ENCODE measurements around the gene UNC5C. TPM values are rescaled to one million over a fixed set of nuclear protein-coding genes. Genes with fewer than 3 reads are reported as not detected.

Gene UNC5C
- total and polyA plus RNA-seq, 10 of the 15 experiments (the other 5 are each of a cell fraction or from before 2014, with no cell fraction given), result 0.02 to 2.0 (median 0.15) TPM; not detected in 1

DNA sequence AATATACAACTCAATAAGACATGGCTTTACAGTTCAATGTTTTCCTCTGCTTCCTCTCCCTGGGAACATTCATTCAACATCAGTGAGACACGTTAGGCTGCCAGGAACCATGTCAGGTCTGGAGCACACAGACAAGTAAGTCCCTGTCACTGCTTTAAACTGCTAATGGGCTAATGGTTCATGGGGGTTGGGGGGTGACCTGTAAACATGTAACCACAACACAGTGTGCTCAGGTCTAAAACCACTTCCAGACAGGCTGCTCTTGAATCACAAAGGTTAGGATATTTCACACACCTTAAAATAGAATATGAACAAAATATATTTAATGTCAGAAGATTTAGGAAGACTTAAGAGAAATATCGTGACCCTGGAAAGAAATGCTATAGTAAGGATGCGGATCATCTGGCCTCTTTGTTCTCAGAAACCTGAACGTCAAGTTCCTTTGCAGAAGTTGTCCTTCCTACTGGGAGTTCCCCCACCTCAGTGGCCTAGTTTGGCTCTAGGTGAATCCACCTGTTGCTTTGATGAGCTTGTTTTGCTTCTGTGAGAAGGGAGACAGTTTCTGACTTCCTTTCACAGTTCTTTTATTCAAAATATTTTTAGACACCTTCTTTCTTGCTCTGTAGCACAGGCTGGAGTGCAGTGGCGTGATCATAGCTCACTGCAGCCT, 359.9 kb downstream of the UNC5C start:
- H3K4me1 ChIP-seq (ENCODE audit: control insufficient read depth, insufficient read depth, low read length), result no peaks in the 10 kb centered on the region
- ChIA-PET POLR2A (no interaction called here), CTCF (no interaction called here), RAD21 (ENCODE audit: unreplicated experiment) (no interaction called here), SMC1A (ENCODE audit: uncharacterized antibody, unreplicated experiment) (no interaction called here)
- H3K9me3 ChIP-seq (replicated peaks; ENCODE audit: control insufficient read depth, insufficient read depth, low read length), result no peaks in the 10 kb centered on the region
- in situ Hi-C loops (cut with MboI), result no loop called here
- TF ChIP-seq, protein P1, sequence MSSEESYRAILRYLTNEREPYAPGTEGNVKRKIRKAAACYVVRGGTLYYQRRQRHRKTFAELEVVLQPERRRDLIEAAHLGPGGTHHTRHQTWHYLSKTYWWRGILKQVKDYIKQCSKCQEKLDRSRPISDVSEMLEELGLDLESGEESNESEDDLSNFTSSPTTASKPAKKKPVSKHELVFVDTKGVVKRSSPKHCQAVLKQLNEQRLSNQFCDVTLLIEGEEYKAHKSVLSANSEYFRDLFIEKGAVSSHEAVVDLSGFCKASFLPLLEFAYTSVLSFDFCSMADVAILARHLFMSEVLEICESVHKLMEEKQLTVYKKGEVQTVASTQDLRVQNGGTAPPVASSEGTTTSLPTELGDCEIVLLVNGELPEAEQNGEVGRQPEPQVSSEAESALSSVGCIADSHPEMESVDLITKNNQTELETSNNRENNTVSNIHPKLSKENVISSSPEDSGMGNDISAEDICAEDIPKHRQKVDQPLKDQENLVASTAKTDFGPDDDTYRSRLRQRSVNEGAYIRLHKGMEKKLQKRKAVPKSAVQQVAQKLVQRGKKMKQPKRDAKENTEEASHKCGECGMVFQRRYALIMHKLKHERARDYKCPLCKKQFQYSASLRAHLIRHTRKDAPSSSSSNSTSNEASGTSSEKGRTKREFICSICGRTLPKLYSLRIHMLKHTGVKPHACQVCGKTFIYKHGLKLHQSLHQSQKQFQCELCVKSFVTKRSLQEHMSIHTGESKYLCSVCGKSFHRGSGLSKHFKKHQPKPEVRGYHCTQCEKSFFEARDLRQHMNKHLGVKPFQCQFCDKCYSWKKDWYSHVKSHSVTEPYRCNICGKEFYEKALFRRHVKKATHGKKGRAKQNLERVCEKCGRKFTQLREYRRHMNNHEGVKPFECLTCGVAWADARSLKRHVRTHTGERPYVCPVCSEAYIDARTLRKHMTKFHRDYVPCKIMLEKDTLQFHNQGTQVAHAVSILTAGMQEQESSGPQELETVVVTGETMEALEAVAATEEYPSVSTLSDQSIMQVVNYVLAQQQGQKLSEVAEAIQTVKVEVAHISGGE (CRISPR knock-in tag; IDR thresholded peaks at IDR 0.05), result no peak
- TF ChIP-seq CBX3 (IDR thresholded peaks at IDR 0.05; ENCODE audit: borderline replicate concordance, low read depth), result no peak
- BruUV-seq (replicated peaks), result no TSS peak
- no peak for FAIRE-seq
- H3K9ac ChIP-seq (ENCODE audit: control insufficient read depth, insufficient read depth, low read length), result no peak overlapping the region
- intact Hi-C loops (cut with micrococcal nuclease; ENCODE audit: unreplicated experiment), result no loop called here
- no peak overlapping the region for H3K4me2 ChIP-seq (ENCODE audit: control insufficient read depth, insufficient read depth)
- ATAC-seq, result peak; percentile 51
- 28% methylated on average over 5 of the region's 5 CpGs for WGBS (ENCODE audit: insufficient coverage, insufficient replicate concordance, low lambda C conversion rate, missing lambda C conversion rate)
- H2AFZ ChIP-seq (ENCODE audit: control insufficient read depth, low read depth, low read length), result no peak overlapping the region
- H4K20me1 ChIP-seq (ENCODE audit: control insufficient read depth, insufficient read depth), result no peaks in the 10 kb centered on the region
- no peaks in the 10 kb centered on the region for H3K79me2 ChIP-seq (ENCODE audit: control insufficient read depth, insufficient read depth, low read length)
- no peaks in the 10 kb centered on the region for H3K27me3 ChIP-seq (replicated peaks in 1 of 2; ENCODE audit: control insufficient read depth in 2 of 2, insufficient read depth in 2 of 2, low read length in 1 of 2)
- no peak overlapping the region for H3K4me3 ChIP-seq
- H3K36me3 ChIP-seq (ENCODE audit: control insufficient read depth in 2 of 2, insufficient read depth in 2 of 2, low read length in 1 of 2), result no peaks in the 10 kb centered on the region
- H3K27ac ChIP-seq (ENCODE audit: control insufficient read depth, insufficient read depth), result no peak overlapping the region
- DNase-seq (ENCODE audit: low read depth, low spot score), result no peak

DNA sequence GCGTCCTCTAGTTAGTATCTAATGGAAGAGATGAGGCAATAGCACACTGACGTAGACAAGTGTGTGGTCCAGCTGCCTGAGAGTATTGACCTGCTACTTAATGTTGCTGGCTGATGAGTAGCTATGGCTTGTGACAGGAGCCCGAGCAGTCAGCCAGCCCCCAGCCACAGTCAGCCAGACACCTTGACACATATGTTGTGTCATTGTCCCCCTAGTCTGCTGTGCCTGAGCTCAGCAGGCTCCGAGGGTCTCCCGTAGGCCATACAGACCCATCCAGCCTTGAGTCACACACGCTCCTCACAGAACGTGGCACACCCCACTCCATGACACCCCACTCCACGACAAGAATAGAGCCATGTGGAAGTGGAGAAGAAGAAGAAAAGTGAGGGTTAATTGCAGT, 362.1 kb downstream of the UNC5C start:
- no peaks in the 10 kb centered on the region for H3K79me2 ChIP-seq (ENCODE audit: control insufficient read depth, insufficient read depth, low read length)
- H3K4me2 ChIP-seq (ENCODE audit: control insufficient read depth, insufficient read depth), result no peak overlapping the region
- H3K36me3 ChIP-seq (ENCODE audit: control insufficient read depth in 2 of 2, insufficient read depth in 2 of 2, low read length in 1 of 2), result no peaks in the 10 kb centered on the region
- WGBS (ENCODE audit: insufficient coverage, insufficient replicate concordance, low lambda C conversion rate, missing lambda C conversion rate), result 23% methylated on average over 8 of the region's 8 CpGs
- ChIA-PET RAD21 (ENCODE audit: unreplicated experiment) (no interaction called here), CTCF (no interaction called here), POLR2A (no interaction called here), SMC1A (ENCODE audit: uncharacterized antibody, unreplicated experiment) (no interaction called here)
- H3K9me3 ChIP-seq (replicated peaks; ENCODE audit: control insufficient read depth, insufficient read depth, low read length), result no peaks in the 10 kb centered on the region
- DNase-seq (ENCODE audit: low read depth, low spot score) (no peak), FAIRE-seq (no peak), ATAC-seq (no peak)
- H4K20me1 ChIP-seq (ENCODE audit: control insufficient read depth, insufficient read depth), result no peaks in the 10 kb centered on the region
- intact Hi-C loops (cut with micrococcal nuclease; ENCODE audit: unreplicated experiment) (no loop called here), in situ Hi-C loops (cut with MboI) (no loop called here)
- H3K27ac ChIP-seq (ENCODE audit: control insufficient read depth, insufficient read depth), result no peak overlapping the region
- no peak overlapping the region for H3K9ac ChIP-seq (ENCODE audit: control insufficient read depth, insufficient read depth, low read length)
- no peaks in the 10 kb centered on the region for H3K27me3 ChIP-seq (replicated peaks in 1 of 2; ENCODE audit: control insufficient read depth in 2 of 2, insufficient read depth in 2 of 2, low read length in 1 of 2)
- BruUV-seq (replicated peaks), result no TSS peak
- H3K4me3 ChIP-seq, result no peak overlapping the region
- H3K4me1 ChIP-seq (ENCODE audit: control insufficient read depth, insufficient read depth, low read length), result no peaks in the 10 kb centered on the region
- no peak overlapping the region for H2AFZ ChIP-seq (ENCODE audit: control insufficient read depth, low read depth, low read length)
- no peak for TF ChIP-seq NFIC (IDR thresholded peaks at IDR 0.05; ENCODE audit: low read depth, low read length)
- TF ChIP-seq IKZF2 (IDR thresholded peaks at IDR 0.05), result no peak
- TF ChIP-seq STAT1 (conservative IDR thresholded peaks at IDR 0.05), result no peak
- TF ChIP-seq, protein P2, sequence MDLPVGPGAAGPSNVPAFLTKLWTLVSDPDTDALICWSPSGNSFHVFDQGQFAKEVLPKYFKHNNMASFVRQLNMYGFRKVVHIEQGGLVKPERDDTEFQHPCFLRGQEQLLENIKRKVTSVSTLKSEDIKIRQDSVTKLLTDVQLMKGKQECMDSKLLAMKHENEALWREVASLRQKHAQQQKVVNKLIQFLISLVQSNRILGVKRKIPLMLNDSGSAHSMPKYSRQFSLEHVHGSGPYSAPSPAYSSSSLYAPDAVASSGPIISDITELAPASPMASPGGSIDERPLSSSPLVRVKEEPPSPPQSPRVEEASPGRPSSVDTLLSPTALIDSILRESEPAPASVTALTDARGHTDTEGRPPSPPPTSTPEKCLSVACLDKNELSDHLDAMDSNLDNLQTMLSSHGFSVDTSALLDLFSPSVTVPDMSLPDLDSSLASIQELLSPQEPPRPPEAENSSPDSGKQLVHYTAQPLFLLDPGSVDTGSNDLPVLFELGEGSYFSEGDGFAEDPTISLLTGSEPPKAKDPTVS (IDR thresholded peaks at IDR 0.05; ENCODE audit: low read depth, low read length), result no peak
- no peak for TF ChIP-seq ATF7 (IDR thresholded peaks at IDR 0.05; ENCODE audit: low read depth)
- TF ChIP-seq, protein P3, sequence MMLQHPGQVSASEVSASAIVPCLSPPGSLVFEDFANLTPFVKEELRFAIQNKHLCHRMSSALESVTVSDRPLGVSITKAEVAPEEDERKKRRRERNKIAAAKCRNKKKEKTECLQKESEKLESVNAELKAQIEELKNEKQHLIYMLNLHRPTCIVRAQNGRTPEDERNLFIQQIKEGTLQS (IDR thresholded peaks at IDR 0.05; ENCODE audit: borderline replicate concordance, extremely low read depth, low read depth, low read length), result no peak
- TF ChIP-seq, protein P4, sequence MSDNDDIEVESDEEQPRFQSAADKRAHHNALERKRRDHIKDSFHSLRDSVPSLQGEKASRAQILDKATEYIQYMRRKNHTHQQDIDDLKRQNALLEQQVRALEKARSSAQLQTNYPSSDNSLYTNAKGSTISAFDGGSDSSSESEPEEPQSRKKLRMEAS (IDR thresholded peaks at IDR 0.05; ENCODE audit: low read depth, low read length), result no peak
- TF ChIP-seq ZSCAN29 (IDR thresholded peaks at IDR 0.05), result no peak
- no peak for TF ChIP-seq ETV6 (conservative IDR thresholded peaks at IDR 0.05 in 1 of 2, IDR thresholded peaks at IDR 0.05 in 1 of 2; ENCODE audit: borderline replicate concordance in 1 of 2, low read depth in 1 of 2)
- no peak for TF ChIP-seq CEBPB (IDR thresholded peaks at IDR 0.05; ENCODE audit: borderline replicate concordance in 1 of 2, low read depth in 2 of 2, low read length in 2 of 2)

Data from GM12878 (cell line).